Stimulated activated CD8-positive, alpha-beta memory T cell treated with anti-CD3 and anti-CD28 coated beads, Interleukin-7, amount 100 ng/mL, for 24 hours (primary cell): ENCODE results near the gene TEX35.
"Not testable (repeated sequence)": the region's sequence is repeated elsewhere in the genome, so short reads cannot be mapped to it uniquely, and the experiment has no call there.

Source experiments
- DNase-seq: peaks from one replicate; pipeline ENCODE4 v3.0.0-alpha.2; 2020; ENCODE audit warnings: low read depth

Gene TEX35

DNA sequence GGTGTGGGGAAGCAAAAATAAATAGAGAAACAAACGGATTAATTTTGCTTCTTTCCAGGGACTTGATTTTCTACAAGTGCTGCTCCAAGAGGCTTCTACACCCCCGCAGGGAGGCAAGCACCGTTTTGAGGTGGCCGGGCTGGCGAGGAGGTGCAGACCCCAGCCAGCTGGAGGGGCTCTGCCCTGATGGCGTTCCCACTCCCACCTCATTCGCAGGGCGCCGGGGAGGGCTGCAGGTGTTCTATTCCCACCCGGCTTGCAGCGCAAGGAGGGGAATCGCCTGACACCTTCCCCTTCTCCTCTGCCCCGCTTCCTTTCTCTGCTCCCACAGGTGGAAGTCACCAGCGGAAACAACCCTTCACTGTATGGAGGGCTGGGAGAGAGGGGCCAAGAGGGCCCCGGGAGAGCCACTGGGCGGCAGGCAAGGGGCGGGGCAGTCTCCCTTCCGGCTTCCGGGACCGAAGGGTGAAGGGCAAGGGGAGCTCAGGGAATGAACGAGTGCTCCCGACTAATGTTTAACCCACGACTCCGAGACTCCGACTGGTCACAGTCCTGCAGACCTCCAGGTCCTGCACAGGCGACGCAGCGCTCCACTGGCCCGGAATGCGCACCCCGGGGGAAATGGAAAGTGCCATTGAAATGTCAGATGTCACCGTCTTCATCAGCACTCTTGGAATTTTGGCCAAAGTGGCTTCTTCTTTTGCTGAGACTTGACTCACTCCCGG, 29.1 kb downstream of the TEX35 start:
- no peak for DNase-seq

DNA sequence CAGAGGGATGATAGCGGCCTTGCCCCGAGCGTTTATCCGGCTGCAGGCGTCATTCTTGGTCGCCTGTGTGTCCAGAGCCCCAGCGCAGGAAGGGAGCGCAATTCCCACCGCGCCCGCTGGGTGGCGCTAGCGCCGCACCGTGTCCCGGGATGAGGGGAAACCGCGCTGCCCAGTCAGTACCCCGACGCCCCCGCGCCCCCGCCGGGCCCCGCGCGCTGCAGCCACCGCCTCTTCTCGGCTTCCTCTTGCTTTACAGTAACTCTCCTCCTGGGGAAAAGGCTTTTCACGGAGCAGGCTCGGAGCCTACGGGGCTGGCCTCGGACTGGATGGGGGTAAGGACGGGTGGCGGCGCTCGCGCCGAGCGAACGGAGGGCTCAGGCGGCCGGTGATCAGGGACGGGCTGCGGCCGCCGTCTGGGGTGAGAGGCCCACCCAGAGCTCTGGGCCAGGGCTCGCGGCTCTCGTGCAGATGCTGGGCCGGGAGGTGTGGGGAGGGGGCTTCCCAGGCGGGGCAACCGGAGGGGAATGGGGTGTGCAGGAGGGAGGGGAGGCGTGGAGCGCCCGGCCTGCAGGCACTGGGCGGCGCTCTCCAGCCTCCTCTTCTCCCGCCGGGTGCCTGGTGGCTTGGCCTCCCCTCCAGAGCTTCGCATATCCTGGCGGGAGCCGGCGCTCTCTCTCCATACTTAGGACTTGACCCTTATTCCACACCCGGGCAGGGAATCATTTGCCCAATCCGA, 29.8 kb downstream of the TEX35 start:
- DNase-seq = peak; percentile 79

DNA sequence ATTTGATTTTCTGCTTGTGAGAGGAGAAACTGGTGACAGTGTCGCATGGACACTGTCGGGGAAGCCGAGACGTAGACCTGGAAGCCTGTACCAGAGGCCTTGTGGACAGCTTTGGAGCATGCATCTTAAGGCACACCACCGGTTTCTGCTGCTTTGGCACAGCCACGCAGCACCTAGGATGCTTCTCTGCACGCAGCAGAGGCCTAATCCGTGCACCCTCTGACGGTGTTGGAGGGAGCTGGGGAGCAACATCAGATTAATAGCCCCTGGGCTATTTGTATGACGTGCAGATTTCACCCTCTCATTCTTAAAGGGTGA, 30.3 kb downstream of the TEX35 start:
- no peak for DNase-seq

DNA sequence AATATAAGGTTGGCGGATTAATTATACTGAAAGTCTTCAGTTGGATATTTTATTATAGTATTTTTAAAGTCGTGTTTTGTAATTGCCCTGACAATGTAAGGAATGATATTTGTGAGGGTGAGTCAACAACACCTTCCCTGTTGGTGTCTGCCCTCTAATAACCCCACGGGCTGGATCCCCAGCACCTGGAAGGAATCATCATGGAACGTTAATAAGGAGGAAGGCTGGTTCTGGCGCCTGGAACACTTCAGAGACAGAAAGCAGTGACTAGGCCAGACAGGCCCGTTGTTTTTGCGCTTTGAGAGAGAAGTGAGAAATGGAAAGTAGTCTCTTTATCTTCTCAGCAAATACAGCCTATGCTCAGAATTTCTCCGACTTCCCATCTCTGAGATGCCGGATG, 31.6 kb downstream of the TEX35 start:
- no peak for DNase-seq

DNA sequence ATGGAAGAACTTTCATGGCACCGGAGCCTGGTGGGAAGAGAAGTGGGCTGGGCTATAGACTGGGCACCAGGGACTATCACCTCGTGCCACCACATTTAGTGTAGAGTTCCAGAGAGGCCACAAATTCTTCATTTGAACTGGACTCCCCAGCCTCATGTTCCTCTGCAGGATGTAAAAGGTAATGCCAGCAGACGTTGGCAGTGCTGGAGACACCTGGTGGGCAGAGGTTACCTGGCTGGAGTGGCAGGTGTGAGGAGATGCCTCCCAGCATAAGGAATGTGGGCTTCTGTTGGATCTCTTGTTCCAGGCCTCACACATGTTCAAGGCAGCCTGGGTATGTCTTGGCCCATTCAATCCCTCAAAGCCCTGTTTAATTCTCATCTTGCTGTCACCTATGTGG, 35.2 kb downstream of the TEX35 start:
- no peak for DNase-seq

DNA sequence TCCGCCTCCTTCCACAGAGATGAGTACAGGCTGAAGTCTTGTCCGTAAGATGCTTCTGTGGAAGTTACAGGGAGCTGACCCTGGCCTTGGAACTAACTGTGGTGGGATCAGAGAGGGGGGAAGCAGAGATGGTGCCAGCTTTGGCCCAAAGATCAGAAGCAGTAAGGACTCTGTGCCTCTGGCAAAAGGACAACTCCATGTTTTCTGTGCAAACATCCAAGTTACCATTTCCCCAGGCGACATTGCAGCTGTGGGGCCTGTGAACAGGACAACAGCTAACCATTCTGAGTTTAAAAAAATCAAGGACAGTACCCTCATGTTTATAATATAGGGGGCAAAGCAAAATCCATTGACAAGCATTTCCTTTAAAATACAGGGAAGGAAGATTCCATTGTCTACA, 38.4 kb downstream of the TEX35 start:
- no peak for DNase-seq

DNA sequence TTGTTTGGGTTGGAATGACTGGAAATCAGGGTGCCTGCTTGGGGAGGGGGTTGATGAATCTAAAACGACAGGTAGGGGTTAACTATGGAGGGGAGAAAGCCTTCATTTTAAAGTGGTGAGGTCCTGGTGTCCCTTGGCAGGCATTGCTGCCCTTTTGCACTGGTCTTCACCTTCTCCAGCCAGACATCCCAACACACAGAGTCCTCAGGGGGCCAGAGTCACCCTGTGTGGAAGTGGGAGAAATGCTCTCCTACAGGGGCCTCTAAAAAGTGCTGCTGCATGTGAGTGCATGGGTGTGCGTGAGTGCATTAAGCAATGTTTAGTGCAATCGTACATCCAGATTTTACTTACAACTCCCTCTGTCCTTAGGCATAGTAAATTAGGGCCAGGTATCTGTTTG, 39.0 kb downstream of the TEX35 start:
- no peak for DNase-seq

DNA sequence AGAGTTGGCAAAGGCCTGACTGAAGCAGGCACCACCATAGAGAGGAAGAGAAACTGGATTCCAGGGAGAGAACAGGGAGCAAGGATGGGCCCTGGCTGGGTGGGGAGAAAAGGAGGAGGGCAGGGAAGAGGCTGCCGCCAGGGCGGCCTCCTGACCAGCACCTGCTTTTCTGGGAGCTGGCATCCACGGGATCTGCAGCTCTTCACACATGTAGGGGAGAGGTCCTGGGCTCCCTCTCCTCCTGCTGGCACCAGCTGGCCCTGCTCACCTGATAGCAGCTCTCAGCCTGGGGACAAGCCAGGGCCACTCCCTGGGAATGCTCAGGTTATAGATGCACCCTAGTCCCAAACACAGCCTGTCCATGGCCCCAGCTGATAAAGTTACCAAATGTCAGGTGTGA, 39.9 kb downstream of the TEX35 start:
- no peak for DNase-seq

DNA sequence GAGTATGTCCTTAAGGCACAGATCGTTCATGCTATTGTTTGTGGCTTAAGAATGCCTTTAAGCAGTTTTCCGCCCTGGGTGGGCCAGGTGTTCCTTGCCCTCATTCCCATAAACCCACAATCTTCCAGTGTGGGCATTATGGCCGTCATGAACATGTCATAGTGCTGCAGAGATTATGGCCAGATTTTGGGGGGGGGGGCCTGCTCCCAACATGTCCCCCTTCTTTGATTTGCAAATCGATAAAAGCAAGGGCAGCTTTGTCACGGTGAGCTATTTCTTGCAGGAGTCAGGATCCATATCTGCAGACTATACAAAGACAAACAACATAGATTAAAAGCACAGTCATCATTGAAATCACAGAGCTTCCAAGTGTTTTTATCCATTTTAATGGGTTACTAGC, 41.4 kb downstream of the TEX35 start:
- DNase-seq = not testable (repeated sequence)

DNA sequence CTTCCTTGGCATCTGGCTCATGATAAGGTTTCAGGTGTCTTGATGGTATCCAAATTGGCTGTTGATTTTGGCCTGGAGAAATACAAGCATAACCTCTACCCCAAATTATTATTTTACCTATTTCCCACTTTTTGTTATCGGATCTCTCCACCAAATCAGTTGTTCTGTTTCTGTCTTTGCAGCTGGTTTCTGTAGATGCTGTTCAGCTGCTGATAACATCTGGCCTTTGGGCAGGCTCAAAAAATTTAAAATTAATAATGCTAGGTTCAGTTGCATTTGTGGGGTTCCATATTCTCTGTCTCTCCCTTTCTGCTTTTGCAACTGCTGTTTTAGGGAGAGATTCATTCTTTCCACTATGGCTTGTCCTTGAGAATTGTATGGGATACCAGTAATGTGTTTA, 42.7 kb downstream of the TEX35 start:
- not testable (repeated sequence) for DNase-seq

DNA sequence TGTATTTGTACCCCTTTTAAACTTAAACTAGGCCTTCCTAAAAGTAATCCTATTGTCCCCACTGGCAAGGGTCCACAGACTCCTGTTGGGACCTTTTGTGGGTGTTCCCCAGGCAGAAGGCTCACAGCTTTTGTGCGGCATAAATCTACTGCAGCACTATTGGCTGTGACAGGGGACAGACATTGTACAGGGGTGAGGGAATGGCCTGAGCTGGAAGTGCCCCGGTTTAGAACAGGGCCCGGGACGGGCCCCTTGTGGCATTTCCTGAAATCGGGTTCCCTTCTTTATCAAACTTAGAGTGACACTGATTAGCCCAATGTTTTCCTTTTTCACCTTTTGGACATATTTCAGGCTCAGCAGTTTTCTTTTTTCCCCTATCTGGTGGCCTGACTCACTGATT, 45.9 kb downstream of the TEX35 start:
- not testable (repeated sequence) for DNase-seq

DNA sequence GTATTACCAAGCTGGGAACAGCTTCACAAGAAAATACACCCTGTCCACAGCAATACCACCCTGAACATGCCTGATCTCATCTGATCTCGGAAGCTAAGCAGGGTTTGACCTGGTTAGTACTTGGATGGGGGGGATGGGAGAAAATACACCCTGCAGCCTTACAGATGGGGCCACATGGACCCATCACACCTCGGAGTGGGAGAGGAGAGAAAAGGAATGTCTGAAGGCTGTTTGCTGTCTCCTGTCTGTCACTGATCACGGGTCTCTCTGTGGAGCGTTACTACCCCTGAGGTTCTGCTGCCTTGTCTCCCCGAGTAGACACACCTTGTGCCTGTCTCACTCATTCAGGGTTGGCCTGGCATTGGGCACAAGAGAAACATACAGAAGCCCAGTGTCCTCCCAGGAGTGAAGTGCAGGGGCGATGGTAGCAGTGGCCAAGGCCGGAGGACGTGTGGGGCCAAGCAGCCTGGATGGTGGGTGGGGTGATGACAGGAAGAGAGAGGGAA, 48.0 kb downstream of the TEX35 start:
- no peak for DNase-seq

DNA sequence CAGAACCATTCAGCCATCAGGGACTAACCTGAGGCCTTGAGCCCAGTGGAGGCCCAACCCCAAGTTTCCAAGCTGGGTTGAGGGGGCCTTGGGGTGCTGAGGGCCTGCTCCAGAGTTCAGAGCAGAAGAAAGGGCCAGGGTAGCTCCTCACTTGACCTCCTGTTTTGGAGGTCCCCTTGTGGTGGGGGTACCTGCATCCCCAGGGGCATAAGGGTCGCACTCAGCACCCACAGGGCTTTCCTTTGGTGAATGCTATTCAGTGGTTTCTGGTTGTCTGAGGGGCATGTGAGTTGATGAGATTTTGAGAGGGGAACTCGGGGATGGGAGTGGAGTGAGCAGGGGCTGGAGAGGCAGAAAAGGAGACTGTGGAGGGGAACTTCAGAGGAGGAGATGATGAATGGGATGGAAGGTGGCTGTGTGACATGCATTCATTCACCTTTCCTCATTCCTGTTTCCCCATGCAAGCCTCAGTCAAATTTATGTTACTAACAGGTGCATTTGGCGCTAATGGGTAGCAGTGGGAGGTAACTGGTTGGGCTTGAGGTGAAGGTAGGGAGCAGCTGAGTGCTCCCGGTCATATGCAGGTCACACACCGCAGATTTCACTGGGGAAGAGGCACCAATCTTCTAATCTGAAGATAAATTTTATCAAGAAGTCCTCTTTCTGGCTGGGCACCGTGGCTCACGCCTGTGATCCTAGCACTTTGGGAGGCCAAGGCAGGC, 50.4 kb downstream of the TEX35 start:
- no peak for DNase-seq

DNA sequence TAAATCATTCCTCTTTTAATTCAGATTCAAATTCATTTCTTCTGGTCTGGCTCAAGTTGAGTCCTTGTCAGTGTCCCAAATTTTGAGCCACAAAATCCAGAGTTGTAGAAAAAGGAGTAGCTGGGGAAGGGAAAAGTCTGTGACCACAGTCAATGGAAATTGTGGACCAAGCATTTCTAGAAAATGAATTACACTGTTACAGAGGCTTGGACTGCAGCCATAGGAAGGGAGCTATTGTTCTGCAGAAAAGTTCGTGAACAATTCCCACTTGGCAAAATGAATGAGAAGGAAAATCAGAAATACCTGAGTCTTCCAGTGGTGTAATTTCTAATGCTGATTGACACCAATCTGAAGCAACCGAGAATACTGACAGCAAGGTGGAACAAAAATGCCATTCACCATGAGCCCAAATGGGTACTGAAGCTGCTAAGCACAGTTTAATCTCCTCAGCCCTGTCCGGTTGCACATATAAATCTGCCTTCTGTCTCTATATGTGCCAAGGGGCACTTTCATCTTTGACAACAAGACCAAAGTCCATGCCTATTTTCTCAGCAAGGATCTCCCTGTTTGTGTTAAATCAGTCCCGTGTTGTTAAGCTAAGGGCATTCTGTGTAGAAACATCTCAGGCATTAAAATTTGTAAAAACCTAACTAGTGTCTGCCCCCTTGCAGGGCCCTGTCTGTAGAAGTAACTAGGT, 51.3 kb downstream of the TEX35 start:
- DNase-seq = no peak

DNA sequence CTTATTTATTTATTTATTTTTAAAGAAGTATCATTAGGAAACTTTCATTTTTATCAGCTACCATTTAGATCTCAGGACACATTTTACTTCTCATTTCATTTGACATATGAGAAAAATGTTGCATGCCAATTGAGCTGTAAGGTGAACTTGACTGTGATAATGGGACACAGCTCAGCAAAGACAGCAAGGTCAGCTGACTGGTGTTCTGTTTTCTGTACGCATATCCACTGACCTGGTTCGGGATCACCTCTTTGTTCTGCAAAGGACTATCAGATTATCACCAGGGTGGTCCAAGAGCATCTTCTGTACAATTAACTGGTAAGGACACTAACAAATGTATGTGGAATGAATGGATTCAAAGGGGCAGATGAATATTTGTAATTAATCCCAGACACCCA, 51.9 kb downstream of the TEX35 start:
- no peak for DNase-seq

DNA sequence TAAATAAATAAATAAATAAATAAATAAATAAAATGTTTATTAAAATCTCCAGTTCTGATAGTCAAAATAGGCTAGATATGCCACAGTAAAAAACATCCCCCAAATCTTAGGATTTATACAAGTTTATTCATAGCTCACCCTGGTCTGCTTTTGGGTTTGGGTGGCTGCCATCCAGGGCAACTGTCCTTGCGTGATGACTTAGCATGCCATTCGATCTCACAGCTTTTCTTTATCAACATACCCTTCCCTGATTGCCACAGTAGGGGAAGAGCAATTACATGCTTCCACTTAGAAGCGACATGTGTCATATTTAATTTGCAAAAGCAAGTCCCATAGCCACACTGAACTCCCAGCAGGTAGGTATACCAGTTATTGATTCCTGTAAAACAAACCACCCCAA, 52.7 kb downstream of the TEX35 start:
- no peak for DNase-seq

DNA sequence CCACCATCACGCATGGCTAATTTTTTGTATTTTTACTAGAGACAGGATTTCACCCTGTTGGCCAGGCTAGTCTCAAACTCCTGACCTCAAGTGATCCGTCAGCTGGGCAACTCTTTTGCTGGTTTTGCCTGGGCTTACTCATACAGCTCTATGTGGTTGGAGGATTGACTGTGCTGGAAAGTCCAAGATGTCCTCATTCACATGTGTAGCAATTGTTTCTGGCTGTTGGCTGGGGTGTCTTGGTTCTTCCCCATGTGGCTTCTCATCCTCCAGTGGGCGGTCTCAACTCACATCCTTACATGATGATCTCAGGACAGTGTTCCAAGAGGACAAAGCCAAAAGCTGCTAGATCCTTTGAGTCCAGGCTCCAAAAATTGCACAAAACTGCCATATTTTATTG, 53.3 kb downstream of the TEX35 start:
- DNase-seq = no peak

DNA sequence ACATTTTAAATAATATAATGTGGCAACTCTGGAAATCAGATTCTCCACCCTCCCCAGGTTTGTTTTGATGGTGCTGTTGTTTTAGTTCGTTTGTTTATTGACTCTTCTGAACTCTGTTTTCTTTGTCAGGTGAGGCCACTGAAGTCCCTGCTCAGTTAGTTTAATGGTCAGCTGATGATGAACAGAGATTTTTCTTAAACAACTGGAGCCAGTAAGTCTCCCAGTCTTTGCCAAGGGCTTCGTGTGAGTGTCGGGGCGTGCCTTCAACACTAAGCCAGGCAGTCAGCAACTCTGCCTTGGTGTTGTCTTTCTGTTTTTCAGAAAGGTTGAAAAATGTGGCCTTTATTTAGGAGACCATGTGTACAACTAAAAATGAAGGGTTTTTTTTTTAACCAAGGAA, 58.9 kb downstream of the TEX35 start:
- DNase-seq = no peak
